AG04449 (cell line): ENCODE data around the gene ZNF407.

ENCODE experiments used
- CTCF ChIA-PET: fragments of 350-600 bp; formaldehyde crosslinking; extraction: SDS; loops from one replicate; lab custom pipeline; 2021; ENCODE audit warnings: antibody characterized with exemption; lab: Yijun Ruan, JAX
- POLR2A ChIA-PET: fragments of 400-600, 350-600 bp; formaldehyde crosslinking; extraction: SDS; loops from one replicate; lab custom pipeline; 2020; ENCODE audit warnings: antibody characterized with exemption, inconsistent platforms; lab: Yijun Ruan, JAX
- DNase-seq: peaks from one replicate; pipeline ENCODE4 v3.0.0-alpha.2; 2010; ENCODE audit warnings: low read depth, low spot score
- H3K4me3 ChIP-seq: 2 replicates; pipeline ENCODE4 v1.5.1; 2011; ENCODE audit warnings: low read depth, mild to moderate bottlenecking, control low read depth, low read length
- TF ChIP-seq, protein P1 (sequence below): IDR thresholded peaks from one replicate; pipeline ENCODE4 v1.5.1; 2011; ENCODE audit warnings: mild to moderate bottlenecking, moderate library complexity, low read length, control low read depth, inconsistent platforms; ENCODE audit not compliant: insufficient read depth; ENCODE audit errors: missing control alignments

Gene ZNF407

GRCh38 chr18:74567822-74568221 lies 29.8 kb upstream of the ZNF407 start:
- CTCF ChIA-PET, result interaction anchor here (0.8 kb wide), 1 partner anchor 9 kb away, joined by 3 read pairs; no protein-coding TSS in a partner anchor
- no peak overlapping the region for H3K4me3 ChIP-seq
- POLR2A ChIA-PET, result no interaction called here
- DNase-seq, result no peak
- TF ChIP-seq, protein P1, sequence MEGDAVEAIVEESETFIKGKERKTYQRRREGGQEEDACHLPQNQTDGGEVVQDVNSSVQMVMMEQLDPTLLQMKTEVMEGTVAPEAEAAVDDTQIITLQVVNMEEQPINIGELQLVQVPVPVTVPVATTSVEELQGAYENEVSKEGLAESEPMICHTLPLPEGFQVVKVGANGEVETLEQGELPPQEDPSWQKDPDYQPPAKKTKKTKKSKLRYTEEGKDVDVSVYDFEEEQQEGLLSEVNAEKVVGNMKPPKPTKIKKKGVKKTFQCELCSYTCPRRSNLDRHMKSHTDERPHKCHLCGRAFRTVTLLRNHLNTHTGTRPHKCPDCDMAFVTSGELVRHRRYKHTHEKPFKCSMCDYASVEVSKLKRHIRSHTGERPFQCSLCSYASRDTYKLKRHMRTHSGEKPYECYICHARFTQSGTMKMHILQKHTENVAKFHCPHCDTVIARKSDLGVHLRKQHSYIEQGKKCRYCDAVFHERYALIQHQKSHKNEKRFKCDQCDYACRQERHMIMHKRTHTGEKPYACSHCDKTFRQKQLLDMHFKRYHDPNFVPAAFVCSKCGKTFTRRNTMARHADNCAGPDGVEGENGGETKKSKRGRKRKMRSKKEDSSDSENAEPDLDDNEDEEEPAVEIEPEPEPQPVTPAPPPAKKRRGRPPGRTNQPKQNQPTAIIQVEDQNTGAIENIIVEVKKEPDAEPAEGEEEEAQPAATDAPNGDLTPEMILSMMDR, result no peak

- no peak overlapping the region for H3K4me3 ChIP-seq
- TF ChIP-seq, protein P1, result no peak
- CTCF ChIA-PET, result interaction anchor here (1.4 kb wide), 1 partner anchor 17 kb away, joined by 6 read pairs; no protein-coding TSS in a partner anchor
- DNase-seq, result no peak
- POLR2A ChIA-PET, result no interaction called here
Observed at GRCh38 chr18:74569401-74569800, 28.3 kb upstream of the ZNF407 start.

GRCh38 chr18:74570266-74570665 lies 27.4 kb upstream of the ZNF407 start:
- CTCF ChIA-PET, result interaction anchor here (0.8 kb wide), 1 partner anchor 19 kb away, joined by 3 read pairs; no protein-coding TSS in a partner anchor
- DNase-seq, result no peak
- POLR2A ChIA-PET, result no interaction called here
- TF ChIP-seq, protein P1, result no peak
- no peak overlapping the region for H3K4me3 ChIP-seq

DNA sequence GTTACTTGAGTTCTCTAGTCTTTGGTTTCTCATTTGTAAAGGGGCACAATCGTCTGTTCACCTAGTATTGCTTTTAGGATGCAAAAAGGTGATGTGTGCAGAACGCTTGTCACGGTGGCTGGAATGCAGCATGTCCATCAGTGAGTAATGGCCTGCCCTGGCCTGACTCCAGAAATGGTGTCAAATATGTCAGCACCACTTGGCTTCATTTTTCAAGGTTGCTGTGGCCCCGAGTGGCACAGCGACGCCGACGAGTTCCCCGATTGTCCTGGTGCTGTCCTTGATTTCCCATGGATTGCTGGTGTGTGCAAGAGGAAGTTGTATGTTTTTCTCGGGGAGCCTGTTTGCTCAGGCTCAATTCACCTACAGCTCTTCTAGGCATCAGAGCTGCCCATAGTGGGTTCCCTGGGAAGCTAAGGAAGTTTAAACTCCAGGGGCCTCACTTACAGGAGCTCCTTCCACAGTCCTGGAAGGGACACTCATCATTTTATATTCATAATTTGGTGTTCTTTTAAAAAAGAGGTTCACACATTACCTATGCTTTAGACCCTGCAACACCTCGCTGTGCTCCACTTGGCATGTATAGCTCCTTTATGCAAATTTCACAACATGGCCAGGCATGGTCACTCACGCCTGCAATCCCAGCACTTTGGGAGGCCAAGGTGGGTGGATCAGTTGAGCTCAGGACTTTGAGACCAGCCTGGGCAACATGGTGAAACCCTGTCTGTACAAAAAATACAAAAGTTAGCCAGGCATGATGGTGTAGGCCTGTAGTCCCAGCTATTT lies 25.6 kb upstream of the ZNF407 start:
- no peak overlapping the region for H3K4me3 ChIP-seq
- ChIA-PET CTCF (interaction anchor here (1.1 kb wide), 1 partner anchor 8 kb away, joined by 3 read pairs; no protein-coding TSS in a partner anchor), POLR2A (no interaction called here)
- no peak for DNase-seq
- TF ChIP-seq, protein P1, result no peak

DNA sequence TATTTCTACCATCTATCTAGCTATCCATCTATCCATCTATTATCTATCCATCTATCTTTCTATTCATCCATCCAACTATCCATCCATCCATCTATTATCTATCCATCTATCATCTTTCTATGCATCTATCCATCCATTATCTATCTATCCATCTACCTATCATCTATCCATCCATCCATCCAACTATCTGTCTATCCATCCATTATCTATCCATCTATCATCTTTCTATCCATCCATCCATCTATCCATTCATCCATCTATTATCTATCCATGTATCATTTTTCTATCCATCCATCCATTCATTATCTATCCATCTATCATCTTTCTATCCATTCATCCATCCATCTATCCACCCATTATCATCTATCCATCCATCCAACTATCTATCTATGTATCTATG lies 24.6 kb upstream of the ZNF407 start:
- TF ChIP-seq, protein P1, result no peak
- ChIA-PET POLR2A (no interaction called here), CTCF (no interaction called here)
- no peak overlapping the region for H3K4me3 ChIP-seq
- DNase-seq, result no peak

GRCh38 chr18:74574916-74575315 lies 22.8 kb upstream of the ZNF407 start:
- H3K4me3 ChIP-seq, result no peak overlapping the region
- DNase-seq, result no peak
- ChIA-PET CTCF (no interaction called here), POLR2A (no interaction called here)
- TF ChIP-seq, protein P1, result no peak
